Left lobe of liver (tissue), 2 donors: ENCODE results near the gene ARFGAP1. TPM values are rescaled to one million over a fixed set of nuclear protein-coding genes. Genes with fewer than 3 reads are reported as not detected.

Experiments
- ATAC-seq: fragments of 200-7000 bp; cut with Tn5 transposase; one replicate; pipeline ENCODE4 v1.9.1; 2020; ENCODE audit warnings: mild to moderate bottlenecking, moderate library complexity
- DNase-seq: peaks from one replicate; pipeline ENCODE4 v3.0.0-alpha.2; 2020; ENCODE audit warnings: low spot score
- total RNA-seq: library from RNA; stranded (reverse); gene quantifications from one replicate; pipeline ENCODE4 v1.2.1, GENCODE V29; 2021
- donor health status: DM: no; HTN: no; CAD: no; lungs with moderate emphysema.
- donor health status: DM: no; HTN: yes; CAD: no.

Gene ARFGAP1
- total RNA-seq, 1 donor from 2014 or later: 42.6 TPM

DNA sequence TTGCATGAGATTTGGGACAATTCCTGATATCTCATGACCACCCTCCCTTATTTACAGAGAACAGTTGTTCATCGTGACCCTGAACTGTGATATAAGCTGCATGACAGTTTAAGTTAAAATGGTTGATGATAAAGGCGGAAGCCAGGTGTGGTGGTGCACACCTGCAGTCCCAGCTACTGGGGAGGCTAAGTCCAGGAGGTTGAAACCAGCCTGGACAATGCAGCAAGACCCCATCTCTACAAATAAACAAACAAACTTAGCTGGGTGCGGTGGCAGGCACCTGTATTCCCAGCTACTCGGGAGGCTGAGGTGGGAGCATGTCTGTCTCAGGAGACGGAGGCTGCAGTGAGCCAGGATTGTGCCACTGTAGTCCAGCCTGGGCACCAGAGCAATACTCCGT lies 44.4 kb downstream of the ARFGAP1 start:
- DNase-seq: no peak

DNA sequence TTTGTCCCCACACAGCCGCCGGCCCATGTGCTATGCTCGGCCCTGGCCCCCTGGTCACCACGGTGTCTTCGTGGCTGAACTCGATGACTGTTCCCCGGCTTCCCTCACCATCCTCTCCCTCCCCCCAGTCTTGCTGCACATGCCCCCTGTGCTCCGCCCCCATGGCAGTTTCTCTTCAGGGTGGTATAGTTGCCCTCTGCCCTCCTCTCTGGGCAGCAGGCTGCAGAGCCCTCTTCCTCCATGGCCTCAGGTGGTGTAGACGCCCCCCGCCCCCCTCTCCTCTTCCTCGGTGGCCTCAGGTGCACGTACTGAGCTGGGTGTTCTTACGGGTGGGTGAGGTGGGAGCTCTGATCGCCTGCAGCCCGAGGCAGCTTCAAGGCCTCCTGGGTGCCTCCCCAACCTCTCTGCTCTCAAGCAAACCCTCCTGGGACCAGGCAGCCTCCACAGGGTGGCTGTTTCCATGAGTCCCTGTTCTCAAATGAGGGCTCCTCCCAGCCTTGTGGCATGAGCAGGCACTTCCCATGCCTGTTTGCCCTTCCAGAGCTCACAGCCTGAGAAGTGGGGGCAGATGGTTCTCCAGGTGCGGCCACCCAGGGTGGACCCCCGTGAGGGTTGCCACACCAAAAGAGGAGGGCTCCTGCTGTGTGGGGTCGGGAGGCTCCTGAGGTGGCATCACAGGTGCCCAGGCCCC lies 45.1 kb downstream of the ARFGAP1 start:
- no peak for DNase-seq
- ATAC-seq: no peak

More for the DNA sequence above, 44.4 kb downstream of the ARFGAP1 start:
- ATAC-seq: no peak

DNA sequence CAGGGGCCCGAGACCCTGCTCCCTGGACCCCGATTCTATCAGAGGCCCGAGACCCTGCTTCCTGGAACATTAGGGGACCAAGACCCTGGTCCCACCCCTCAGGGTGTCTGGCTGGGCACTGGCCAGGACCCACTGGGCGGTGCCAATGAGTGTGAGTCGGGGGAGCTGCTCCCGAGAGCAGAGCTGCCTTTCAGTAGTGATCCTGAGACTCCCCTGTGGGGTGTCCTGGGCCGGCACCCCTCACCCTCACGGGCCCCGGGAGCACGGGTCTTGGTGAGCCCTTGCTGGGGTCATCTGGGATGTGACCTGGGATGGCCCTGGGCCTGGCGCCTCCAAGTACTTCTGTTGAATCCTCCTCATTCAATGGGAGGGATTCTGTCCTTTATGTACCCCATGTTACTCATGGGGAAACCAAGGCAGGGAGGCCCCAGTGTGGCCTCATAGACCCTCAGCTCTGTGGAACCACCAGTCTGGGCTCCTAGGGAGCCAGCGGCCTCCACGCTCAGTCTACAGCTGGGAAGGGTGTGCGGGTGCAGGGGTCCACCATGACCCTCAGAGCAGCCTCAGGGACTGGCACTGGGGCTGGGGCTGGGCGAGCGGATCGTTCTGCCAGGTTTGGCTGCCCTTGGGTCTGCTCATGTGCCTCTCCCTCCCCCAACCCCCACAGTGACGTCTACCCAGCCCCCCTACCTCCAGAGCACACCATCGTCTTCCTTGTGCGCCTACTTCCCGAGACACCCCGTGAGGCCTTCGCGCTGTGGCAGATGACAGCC lies 46.0 kb downstream of the ARFGAP1 start:
- no peak for ATAC-seq
- no peak for DNase-seq

DNA sequence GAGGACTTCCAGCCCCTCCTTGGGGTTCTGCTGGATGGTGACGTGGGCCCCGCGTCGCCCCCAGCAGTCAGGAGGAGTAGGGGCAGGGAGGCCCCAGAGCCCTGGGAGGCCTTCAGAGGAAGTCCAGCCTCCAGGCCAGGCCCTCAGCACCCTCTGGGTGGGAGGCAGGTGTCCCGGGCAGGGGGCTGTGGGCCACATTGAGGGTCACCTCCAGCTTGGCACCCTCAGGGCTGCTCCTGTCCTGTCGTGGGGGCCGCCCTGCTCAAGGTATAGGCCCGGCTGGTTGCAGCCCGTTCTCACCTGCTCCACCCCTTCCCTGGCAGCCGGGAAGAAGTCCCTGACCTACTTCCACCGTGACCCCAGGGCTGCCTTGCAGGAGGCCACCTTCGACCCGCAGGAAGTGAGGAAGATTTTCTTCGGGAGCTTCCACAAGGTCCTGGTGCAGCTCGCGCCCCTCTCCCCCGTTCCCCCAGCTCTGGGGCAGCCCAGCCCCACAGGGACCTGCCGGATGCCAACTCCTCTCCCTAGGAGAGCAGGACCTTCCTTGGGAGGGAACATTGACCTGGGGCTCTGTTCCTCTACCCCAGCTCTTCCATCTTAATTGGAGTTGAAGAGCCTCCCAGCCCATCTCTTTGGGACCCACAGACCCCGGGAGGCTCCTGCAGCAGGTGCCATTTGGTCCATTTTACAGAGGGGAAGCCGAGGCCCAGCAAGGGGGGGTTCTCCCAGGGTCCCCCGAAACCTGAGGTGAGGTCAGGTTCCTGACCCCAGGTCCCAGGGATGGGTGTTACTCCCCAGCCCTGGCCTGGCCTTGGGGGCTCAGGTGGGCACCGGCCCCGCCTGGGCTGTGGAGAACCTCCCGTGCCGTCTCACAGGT lies 46.8 kb downstream of the ARFGAP1 start:
- ATAC-seq (no peak), DNase-seq (no peak)

DNA sequence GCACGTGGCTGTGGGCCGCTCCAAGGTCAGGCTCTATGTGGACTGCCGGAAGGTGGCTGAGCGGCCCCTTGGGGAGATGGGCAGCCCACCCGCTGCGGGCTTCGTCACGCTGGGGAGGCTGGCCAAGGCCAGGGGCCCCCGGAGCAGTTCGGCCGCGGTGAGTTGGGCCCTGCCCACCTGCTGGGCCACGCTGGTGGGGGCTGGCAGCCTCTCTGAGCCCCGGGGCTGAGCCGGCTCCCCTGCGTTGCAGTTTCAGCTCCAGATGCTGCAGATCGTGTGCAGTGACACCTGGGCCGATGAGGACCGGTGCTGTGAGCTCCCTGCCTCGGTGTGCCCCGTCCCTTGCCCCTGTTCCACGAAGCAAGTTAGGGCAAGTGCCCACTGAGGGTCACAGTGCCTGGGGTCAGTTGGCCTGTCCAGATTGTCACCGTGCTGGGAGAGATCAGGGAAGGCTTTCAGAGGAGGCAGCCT lies 47.5 kb downstream of the ARFGAP1 start:
- no peak for DNase-seq
- ATAC-seq: no peak

DNA sequence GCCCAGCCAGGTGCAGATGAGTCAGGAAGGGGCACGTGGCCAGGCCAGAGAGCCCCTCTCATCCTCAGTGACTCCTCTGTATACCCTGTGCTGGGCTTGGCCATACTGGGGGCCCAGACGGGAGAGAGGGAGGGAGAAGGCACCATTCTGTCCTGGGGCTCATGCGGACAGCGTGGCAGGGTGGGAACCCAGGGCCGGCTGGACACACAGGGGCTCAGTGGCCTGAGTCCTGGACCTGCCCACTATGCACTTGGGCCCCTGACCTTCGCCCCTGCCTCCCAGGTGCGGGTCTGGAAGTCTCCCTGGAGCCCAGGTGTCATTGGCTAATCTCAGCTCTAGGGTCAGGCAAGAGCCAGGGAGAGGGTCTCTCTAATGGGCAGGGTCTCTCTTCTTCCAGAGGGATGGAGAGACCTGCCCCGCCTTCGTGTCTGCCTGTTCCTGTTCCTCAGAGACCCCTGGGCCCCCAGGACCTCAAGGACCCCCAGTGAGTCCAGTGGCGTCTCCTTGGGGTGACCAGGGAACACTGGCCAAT lies 48.1 kb downstream of the ARFGAP1 start:
- DNase-seq (no peak), ATAC-seq (no peak)

DNA sequence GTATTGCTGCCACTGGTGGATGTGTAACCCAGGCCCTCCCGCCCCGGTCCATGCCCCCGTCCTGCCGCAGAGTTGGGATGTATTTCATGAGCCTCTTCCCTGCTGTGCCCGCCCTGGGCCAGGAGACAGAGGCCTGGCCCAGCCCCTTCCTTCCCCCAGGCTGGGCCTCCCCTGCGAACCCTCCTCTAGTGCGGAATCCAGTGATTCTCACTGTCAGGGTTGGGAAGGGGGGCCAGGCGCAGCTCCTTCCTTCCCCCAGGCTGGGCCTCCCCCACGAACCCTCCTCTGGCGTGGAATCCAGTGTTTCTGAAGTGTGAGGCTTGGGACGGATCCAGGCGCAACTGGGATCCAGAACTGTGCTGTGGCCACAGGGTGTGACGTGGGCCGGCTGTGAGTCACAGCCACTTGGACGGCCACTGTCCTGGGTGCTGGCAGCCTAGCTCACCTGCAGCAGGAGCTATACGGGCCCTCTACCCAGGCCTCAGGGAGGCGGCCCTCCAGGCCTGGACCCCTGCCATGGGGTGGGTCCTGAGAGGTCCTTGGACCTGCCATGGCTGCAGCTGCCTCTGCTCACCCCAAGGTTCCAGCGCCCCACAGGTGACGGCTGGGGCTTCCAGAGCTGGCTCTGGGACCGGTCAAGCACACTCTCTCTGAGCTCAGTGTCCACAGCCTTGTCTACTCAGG lies 48.7 kb downstream of the ARFGAP1 start:
- peak; percentile 22 for ATAC-seq
- no peak for DNase-seq

DNA sequence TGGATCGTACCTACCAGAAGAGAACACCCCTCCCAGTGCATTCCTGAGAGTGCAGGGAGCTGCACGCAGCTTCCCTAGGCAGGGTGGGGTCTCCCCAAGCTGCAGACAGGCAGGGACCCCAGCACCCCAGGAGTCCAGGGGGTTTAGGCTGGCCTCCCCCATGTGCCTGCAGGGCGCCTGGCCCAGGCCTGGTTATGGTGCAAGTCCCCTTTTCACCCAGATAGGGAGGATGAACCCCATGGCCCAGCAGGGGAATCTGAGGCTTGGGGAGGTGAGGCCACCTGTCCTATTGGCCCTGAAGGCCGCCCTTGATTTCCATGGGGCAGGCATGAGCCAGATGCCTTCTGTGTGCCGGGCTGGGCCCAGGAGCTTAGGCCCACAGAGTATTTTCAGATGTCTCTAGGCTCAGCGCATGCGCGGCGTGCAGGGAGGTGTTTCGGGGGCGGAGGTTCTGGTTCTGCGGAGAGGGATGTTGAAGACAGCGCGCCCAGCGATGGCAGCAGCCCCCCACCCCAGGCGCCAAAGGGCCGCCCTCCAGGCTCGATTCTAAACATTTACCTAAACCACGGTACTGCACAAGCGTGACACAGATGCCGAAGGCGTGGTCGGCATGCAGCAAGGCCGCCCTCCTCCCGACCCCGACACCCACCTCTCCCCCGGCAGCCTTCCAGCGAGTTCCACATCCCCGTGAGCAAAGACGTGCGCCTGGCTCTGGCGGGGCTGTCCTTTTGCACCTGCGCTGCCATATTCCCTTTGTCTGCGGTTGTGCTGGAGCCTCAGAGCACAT lies 49.7 kb downstream of the ARFGAP1 start:
- ATAC-seq: no peak
- DNase-seq: no peak

DNA sequence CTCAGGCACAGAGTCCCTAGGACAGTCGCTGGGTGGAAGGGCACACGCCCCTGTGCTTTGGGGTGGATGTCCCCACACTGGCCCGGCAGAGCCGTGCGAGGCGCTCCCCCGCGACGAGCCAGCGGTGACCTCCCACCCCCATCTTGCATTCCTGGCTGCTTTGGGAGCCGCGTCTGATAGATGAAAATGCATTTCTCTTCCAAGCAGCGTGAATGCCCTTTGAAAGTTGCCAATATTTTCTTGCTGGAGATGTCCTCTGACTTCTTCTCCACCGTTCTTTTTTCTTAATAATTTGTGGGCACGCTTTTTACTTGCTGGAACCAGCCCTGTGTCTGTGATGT lies 50.3 kb downstream of the ARFGAP1 start:
- ATAC-seq (no peak), DNase-seq (no peak)

DNA sequence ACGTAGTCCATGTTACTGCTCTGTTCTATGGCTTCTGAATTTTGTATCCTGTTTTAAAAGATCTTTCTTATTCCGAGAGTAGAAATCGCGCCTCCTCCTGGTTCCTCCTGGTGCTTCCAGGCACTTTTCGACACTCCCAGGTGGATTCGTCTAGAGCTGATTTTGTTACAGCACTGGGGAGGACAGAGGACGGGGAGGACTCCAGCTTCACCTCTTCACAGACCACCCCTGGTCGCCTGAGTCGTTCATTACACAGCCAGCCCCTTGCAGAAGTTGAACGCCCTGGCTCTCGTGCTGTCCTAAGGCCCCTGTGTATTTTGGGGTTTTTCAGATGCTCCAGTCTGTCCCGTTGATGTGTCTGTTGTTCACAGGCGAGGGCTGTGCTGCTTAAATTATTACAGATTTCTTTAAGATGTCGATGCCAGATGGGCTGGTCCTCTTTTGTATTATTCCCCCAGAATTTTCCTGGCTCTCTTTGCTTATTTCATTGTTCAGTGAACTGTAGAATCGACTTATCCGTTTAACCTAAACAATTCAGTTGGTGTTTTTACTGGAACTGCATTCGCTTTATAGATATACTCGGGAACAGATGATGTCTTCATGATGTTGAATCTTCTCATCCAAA lies 50.9 kb downstream of the ARFGAP1 start:
- DNase-seq: no peak
- no peak for ATAC-seq

DNA sequence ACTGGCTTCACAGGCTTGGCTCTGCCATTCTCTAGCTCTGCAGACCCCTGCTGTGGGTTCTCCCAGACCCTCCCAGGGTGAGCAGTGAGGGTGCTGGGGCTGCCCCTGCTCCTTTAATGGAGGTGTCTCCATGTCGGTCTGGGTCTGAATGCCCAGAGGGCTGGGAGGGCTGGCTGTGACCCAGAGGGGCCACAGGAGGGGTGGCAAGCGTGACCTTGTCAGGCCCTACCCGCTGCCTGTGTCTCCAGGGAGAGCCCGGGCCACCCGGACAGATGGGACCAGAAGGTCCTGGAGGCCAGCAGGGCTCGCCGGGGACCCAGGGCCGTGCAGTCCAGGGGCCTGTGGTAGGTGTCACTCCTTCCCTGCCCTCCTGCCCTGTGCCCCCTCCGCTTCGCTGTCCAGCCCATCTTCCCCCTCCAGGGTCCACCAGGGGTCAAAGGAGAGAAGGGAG lies 52.4 kb downstream of the ARFGAP1 start:
- DNase-seq: no peak

DNA sequence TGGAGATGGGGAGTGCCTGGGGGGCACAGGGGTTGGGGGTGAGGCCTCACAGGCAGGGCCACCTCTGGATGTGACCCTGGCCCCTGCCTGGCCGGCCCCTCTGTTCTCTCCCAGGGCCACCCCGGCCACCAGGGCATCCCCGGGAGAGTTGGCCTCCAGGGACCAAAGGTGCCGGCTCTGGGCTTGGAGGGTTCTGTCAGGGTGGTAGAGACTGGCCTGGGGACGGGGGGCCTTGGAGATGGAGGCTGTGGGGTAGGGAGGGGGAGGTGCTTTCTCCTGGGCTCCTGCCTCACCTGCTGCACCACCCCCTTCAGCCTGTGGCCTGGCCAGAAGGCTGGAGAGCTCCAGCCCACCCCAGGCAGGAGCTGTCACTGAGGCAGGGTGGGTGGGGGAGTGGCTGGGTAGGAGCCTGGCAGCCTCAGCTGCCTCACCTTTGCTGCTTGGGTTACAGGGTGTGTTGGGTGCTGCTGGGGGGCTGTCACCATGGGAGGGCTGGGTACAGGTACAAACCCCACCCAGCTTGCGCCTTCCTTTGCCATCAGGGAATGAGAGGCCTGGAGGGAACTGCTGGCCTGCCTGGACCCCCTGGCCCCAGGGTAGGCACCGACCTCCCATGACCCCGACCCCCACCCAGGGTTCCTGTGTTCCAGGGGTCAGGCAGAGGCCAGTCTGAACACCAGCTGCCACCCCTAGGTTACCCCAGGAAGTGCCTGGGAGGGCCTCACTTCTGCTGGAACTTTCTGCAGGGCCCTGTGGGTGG lies 53.1 kb downstream of the ARFGAP1 start:
- ATAC-seq: no peak
- DNase-seq: no peak

More for the DNA sequence above, 52.4 kb downstream of the ARFGAP1 start:
- no peak for ATAC-seq

DNA sequence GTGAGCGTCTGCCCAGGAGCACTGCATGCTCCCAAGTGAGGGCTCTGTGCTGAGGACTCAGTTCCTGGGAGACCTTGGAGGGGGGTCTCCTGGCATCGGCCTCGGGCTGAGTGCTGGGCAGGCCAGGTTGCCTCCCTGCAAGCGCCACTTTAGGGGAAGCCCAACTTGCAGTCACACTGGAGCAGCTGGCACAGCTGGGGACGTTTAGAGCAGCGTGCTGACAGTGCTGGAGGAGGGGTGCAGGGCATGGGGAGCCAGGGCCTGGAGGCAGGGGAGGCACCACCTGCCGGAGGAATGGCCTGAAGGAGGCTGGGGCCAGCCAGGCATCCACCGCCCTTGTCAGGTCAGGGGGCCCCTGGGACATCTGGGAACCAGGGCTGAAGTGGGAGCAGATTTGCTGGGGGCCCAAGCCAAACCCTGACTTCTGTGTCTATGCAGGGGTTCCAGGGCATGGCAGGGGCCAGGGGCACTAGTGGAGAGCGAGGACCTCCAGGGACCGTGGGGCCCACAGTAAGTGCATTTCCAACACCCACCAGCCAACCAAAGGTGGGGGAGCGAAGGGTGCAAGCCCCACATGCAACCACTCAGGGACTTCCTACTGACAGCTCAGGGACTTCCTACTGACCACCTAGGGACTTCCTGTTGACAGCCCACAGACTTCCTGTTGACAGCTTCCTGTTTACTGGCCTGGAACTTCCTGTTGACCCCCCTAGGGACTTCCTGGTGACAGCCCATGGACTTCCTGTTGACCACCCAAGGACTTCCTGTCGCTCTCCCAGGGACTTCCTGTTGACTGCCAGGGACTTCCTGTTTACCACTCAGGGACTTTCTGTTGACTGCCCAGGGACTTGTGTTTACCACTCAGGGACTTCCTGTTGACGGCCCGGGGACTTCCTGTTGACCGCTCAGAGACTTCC lies 54.0 kb downstream of the ARFGAP1 start:
- ATAC-seq (no peak), DNase-seq (no peak)

DNA sequence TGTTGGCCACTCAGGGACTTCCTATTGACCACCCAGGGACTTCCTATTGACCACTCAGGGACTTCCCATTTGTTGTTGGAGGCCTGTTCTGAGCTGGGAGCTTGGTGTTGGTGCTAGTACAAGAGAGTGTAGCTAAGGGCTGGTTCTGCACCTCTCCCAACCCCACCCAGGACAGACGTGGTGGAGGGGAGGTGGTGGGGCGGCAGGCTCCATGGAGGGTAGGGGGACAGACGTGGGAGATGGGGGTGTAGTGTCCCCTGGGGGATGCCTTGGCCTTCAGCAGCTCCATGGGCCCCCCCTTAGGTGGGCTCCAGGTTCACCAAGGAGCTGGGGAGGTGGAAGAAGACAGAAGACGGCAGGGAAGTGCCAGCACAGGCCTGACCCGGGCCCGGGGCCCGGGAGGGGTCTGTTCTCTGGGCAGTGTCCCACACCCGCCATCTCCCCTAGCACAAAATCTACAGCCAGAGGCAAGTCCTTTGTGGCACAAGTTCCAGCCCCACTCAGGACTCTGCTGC lies 54.7 kb downstream of the ARFGAP1 start:
- DNase-seq: no peak
- ATAC-seq: no peak

DNA sequence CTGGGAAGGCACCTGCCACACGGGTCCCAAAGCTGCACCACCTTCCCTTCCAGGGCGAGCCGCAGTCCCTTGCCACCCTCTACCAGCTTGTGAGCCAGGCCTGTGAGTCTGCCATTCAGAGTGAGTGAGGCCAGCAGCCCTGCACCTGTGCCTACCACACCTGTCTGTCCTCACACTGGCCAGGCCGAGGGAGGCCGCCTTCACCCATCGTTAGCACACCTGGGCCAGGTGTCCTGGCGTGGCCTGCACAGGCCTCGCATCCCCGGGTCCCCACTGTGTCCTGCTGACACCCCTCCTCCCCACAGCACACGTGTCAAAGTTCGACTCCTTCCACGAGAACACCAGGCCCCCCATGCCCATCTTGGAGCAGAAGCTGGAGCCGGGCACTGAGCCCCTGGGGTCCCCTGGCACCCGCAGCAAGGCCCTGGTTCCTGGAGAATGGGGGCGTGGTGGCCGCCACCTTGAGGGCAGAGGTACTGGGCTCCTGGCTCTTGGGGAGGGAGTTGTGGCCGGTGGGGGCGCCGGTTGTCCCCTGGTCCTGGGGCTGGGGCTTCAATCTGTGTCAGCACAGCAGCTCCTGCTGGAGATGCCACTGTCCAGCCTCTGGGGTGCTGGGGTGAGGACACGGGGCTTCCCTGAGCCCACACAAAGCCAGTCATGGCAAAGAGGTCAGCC lies 55.5 kb downstream of the ARFGAP1 start:
- no peak for DNase-seq
- ATAC-seq: peak; percentile 14

DNA sequence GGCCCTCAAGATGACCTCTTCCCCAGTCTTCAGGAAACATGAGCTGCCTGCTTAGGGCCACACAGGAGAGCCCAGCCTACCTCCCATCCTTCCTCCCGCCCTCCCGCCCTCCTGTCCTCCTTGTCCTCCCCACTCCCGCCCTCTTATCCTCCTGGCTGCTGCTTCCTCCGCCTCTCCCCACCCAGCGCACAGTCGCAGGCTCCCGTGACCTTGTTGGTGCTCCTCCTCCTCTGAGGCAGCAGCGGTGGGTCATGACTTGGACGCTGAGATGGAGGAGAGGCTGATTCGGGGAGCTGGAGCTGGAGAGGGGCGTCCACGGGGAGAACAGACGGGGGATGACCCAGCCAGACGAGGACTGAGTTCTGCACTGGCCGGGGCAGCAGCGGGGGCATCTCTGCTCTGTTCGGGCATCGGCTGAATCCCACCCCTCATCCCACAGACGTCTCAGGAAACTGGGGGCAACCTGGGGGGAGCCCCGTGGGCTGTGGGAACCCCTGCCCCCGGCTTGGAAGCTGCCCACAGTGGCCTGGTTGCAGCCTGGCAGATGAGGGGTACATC lies 56.2 kb downstream of the ARFGAP1 start:
- DNase-seq (no peak), ATAC-seq (no peak)
